ENCODE data around the gene PPP2R5D.

The PPP2R5D gene

GRCh38 chr6:43060034-43060754 lies 75.8 kb downstream of the PPP2R5D start:
- DNase-seq = no peak

GRCh38 chr6:43060755-43061633 lies 76.6 kb downstream of the PPP2R5D start:
- DNase-seq = no peak

GRCh38 chr6:43061861-43062260 lies 77.5 kb downstream of the PPP2R5D start:
- no peak for DNase-seq
